Left hindlimb (tissue), 1 donor: Measurements from ENCODE around the gene PDIK1L.

Source experiments
- DNase-seq: peaks from one replicate; pipeline ENCODE4 v3.0.0-alpha.2; 2018

PDIK1L gene

GRCh38 chr1:26158271-26158907 lies 46.8 kb downstream of the PDIK1L start:
- DNase-seq: no peak

- DNase-seq: no peak
Observed at GRCh38 chr1:26158908-26159742, 47.5 kb downstream of the PDIK1L start, which contains the start of gene FAM110D. Gene FAM110D, plus strand, starts transcription at chr1:26159079. Its CDS starts 2,213 bp downstream, at chr1:26161292.

- no peak for DNase-seq
Observed at GRCh38 chr1:26159743-26160039, 48.1 kb downstream of the PDIK1L start.

DNA sequence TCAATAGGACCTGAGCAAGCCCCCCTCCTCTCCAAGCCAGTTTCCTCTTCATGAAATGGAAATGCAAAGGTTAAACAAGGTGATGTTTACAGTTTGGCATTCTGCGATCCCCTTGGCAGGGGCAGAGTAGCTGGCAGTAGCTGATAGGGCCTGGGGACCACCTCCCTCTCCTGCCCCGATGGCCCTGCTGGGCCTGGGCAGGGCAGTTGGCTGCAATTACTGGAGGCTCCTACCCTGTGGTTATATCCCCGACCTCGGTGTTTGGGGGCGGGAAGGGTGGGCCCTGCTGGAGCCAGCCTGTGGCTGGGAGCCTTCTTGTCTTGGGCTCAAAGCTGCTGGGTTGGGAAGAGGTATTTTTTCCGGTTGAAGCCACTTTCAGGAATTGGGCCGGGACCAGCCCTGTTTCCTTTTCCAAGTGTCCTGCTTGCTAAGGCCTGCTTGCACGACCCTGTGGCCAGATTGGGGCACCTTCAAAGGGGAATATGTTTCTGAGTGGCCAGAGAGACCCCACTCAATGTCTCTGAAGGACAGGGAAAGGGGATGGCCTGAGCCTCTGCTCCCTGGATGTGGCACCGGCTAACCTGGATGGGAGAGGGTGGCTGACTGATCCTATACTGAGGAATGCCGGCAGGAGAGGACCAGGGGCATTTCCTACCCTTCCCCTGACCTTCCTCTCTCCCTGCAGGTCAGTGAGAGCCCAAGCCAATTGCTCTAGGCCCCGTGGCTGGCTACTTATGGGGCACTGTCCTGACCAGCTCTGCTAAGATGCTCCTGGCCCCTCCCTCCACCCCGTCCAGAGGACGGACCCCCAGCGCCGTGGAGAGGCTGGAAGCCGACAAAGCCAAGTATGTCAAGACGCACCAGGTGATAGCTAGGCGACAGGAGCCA lies 49.1 kb downstream of the PDIK1L start:
- DNase-seq: no peak

GRCh38 chr1:26161415-26162219 lies 50.0 kb downstream of the PDIK1L start:
- peak; percentile 69 for DNase-seq

DNA sequence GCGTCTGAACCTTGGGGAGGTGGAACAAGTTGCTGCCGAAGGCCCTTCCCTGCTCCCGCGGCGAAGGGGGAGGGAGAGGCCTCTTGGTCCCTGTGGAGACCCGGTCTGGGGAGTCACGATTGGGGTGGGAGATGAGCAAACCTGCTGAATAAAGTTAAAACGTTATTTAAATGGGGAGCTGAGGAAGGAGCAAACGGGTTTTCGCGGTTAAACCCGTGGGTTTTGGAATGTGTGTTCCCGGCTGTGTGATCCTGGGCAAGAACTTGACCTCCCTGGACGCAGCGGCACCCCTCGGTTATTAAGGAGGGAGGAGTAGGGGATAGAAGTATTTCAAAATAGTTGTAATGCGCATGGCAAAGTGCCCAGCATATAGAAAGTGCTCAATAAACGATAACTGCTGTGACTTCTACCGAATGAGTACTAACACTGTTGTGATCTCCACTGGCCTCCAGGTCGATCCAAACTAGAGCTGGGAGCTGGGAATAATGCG lies 50.6 kb downstream of the PDIK1L start:
- DNase-seq: no peak

GRCh38 chr1:26163684-26164035 lies 52.0 kb downstream of the PDIK1L start:
- no peak for DNase-seq

DNA sequence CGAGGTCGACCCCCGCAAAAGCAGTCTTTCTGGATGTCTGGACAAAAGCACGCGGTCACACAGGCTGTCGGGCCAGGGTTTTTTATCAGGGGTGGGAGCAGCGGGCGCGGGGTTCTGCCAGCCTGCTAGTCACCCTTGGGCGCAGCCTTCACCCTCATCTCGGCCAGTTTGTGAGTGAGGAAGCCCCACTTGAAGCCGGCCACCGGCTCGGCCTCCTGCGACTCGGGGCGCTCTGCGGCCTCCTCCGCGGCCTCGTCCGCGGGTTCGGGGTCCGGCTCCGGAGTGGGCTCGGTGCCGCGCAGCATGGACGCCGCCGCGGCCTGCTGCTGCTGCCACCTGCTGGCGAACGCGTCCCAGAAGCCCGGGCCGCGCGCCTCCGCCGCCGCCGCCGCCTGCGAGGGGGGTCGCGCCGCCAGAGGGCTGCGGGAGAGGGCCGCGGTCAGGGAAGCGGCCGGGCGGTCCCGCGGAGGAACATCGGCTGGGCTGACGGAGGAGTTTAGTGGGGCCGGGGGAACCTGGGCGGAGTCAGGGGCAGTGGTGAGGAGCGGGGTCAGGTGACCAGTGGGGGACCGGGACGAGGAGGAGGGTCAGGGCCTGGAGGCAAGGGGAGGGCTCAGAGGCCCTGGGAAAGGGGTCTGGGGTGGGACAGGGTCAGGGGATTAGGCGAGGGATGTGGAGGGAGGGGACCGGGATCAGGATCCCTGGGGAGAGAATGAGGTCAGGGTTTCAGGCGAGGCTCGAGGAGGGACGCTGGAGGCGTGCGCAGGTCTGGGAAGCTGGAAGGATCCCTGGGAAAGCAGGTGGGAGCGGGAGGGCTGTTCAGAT lies 52.6 kb downstream of the PDIK1L start:
- no peak for DNase-seq

- no peak for DNase-seq
Observed at GRCh38 chr1:26164861-26165842, 53.5 kb downstream of the PDIK1L start.

- DNase-seq: no peak
Observed at GRCh38 chr1:26166719-26167281, 55.2 kb downstream of the PDIK1L start.

GRCh38 chr1:26168410-26169197 lies 57.0 kb downstream of the PDIK1L start, which contains the start of gene C1orf232:
Gene C1orf232, minus strand, starts transcription at chr1:26168963. Its CDS starts 464 bp downstream, at chr1:26168499.
- no peak for DNase-seq

DNA sequence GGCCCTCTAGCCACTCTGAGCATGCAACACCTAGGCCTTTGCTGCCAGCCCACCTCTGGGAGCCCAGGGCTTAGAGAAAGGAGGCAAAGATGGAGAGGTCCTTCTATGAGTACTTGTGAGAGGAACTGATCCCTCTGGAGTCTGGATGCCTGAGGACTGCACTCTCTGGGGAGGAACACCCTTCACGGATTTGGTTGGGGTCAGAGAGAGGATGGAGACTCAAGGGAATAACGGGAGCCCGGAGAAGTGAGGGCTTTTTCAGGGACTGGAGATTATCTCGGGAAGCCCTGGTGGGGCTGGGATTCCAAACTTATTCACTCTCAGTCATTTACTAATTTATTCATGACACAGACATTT lies 57.6 kb downstream of the PDIK1L start:
- no peak for DNase-seq

DNA sequence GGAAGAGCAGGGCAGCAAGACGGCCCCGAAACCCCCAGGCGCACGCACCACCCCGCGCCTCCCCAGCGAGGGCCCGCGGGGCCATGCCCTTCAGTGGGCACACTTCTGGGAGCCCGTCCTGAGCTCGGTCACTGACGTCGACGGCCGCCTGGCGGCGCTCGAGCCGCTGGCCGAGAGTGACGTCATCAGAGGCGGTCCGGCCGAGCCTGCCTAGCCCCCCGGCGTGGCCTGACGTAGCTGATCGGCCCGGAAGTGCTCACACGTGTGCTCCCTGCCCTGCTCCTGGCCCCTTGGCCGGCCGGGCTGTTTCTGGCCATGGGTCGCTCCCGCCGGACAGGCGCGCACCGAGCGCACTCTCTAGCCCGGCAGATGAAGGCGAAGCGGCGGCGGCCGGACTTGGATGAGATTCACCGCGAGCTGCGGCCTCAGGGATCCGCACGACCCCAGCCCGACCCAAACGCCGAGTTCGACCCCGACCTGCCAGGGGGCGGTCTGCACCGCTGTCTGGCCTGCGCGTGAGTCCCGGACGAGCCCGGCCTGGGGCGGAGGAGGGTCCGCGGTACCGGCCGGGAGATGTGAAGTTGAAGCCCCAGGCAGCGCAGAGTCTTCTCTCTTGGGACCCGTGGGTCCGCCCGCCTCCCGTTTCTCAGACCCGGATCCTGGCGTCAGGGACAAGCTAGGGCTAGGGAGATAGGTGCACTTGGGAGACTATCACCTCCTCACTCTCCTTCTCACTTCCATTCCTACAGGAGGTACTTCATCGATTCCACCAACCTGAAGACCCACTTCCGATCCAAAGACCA lies 58.2 kb downstream of the PDIK1L start, which contains the start of gene ZNF593:
Gene ZNF593, plus strand, starts transcription at position 240 of the 803 bp plus-strand sequence. Its CDS starts 76 bp downstream, at position 316.
- peak; percentile 93 for DNase-seq

- DNase-seq: no peak
Observed at GRCh38 chr1:26170472-26170821, 58.8 kb downstream of the PDIK1L start.

DNA sequence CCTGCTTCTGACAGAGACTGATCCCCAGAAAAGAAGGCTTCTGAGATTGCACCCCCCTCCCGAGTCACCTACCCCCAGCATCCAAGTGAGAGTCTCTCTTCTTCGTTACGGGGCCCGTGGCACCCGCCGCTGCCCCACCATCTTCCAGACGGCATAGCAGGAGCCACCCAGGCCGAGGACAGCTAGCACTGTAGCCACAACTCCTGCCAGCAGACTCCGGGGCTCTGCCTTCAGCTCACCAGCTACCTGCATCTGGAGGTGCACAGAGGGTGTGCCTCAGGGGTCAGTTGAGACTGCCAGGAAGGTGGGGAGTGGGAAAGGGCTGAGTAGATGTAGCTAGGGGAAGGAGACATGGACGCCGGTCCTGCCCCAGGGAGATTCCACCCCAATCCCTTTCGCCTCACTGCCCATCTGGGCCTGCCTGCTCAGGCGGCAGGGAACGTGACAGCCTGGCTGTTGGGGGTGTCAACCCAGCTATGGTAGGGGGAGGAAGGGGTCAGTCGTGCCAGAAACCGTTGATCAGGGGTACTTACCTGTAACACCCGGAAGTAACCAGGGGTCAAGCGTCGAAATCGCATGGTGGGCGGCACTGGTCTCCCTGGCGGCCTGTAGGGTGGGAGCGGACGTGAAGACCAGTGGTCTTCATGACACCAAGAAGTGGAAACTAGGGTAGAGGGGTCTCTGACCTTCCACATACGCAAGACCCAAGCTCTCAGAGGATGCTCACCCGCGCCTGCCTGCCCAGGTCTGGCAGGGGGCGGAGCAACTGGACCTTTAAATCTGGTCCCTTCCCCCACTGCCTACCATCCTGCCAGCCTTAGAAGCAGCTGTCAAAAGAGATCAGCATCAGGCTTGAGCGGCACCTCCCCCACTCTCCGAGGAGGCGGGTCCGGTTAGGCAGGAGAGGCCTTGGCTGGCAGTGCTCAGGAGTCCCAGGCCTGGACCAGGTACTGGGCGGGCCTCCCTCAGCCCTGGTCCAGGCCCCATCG lies 59.8 kb downstream of the PDIK1L start, which contains the start of gene ZNF593OS:
Gene ZNF593OS, minus strand, starts transcription at position 749 of the 989 bp plus-strand sequence. Its CDS starts 171 bp downstream, at position 578.
- no peak for DNase-seq
